Cardiac fibroblast (primary cell): ENCODE results near the gene SAYSD1.

ENCODE experiments used
- DNase-seq, 2 donors: peaks; one replicate each; pipeline versions ENCODE4 v3.0.0 to v3.0.0-alpha.2; 2010; ENCODE audit warnings: low read depth in 2 of 2
- H3K4me3 ChIP-seq, 2 donors: replicated peaks in 1 of 2; 1 replicate in 1 of 2; 2 replicates in 1 of 2; pipeline ENCODE4 v1.5.1; 2011; ENCODE audit warnings: low read depth in 2 of 2, low read length in 2 of 2, mild to moderate bottlenecking in 2 of 2, moderate library complexity in 1 of 2
- CTCF ChIP-seq: IDR thresholded peaks from one replicate; pipeline ENCODE4 v1.5.1; 2011; ENCODE audit warnings: low read depth, mild to moderate bottlenecking, low read length, inconsistent platforms

Gene SAYSD1

GRCh38 chr6:39114704-39115599, at the start of gene SAYSD1:
Gene SAYSD1 (minus strand): TSS chr6:39115186. CDS start chr6:39115089, 97 bp downstream.
- peak; percentile 91 to 95 for DNase-seq
- TF ChIP-seq CTCF = no peak
- peak within 1 kb of the TSS; percentile 77 to 82 for H3K4me3 ChIP-seq

- no peak for DNase-seq
- no peak for TF ChIP-seq CTCF
- H3K4me3 ChIP-seq = no peak overlapping the region
Measured at GRCh38 chr6:39157511-39157910, 42.5 kb upstream of the SAYSD1 start.

DNA sequence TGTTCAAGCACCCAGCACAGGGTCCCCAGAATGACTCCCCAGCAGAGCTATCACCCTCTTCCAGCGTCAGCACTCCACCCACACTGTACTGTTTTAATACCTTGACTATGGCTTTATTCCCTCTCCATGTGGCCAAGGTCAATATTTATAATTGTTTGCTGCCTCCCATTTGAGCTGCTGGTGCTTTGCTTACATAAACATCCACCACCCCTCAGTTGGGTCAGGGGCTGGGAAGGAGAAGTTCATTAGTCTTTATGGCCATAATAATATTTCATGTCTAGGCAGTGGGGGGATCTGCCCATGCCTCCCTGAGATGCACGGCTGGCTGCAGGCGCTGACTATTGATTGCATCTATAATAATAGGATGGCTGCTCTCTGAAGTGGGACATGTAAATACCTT, 41.8 kb upstream of the SAYSD1 start:
- no peak overlapping the region for H3K4me3 ChIP-seq
- TF ChIP-seq CTCF = no peak
- no peak for DNase-seq

DNA sequence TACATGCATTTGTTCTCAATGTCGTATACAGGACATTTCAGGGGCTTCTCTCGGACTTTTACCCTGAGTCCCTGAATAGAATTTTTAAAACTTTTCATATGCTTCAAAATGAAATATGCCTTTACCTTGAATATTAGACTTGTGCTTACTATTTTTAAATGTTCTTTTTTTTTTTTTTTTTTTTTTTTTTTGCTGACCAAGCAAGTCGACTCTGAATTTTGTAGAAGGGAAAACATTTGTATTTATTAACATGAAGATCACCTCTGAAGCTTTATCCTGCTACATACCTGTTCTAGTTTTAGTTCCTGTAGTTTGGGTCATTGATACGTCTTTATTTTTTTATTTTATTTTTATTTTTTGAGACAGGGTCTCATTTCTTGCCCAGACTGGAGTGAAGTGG, 39.7 kb upstream of the SAYSD1 start:
- no peak overlapping the region for H3K4me3 ChIP-seq
- TF ChIP-seq CTCF = no peak
- no peak for DNase-seq

DNA sequence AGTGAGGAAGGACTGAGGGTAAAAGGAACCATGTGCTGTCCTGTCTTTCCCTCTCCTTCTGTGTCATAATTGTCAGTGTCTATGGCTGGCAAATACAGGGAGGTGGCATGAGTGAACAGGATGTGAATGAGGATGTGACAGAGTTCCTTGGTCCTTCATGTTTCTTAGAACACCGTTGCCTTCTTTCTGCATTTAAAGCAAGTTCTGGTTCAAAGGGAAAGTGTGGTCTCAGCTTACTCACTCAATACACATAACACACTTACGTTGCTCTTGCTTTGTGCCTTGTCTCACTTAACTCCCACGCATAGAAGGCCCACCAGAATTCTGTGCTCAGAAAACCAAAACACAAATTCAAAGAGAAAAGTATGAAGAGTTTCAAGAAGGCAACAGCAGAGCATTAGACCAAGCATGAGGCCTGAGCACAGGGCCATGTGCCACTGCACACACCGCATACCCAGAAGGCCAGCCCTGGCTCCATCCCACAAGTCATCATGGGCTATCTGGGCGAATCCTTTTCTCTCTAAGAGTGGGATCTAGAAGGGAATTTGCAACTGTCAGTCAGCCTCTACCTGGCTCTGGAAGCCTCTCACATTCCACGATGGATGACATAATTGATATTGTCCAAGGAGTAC, 38.9 kb upstream of the SAYSD1 start:
- no peak for DNase-seq
- H3K4me3 ChIP-seq = no peak overlapping the region
- TF ChIP-seq CTCF = no peak

DNA sequence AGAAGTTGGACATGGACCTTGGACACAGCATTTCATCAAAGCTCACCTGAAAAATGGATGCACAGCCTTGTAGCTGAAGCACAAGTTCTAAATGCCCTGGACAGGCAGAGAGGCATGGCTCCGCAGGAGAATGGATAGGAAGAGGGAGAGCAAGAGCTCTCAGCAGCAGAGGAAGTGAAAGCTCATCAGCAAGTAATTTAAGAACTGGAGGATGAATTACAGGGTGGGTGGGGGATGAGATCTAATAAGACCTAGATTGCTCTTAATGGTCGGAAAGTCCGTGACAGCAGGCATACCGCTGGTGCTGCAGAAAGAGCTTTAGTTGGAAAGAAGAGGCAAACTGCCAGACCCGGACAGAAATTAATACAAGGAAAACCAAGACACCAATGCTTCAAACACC, 37.3 kb upstream of the SAYSD1 start:
- no peak for DNase-seq
- H3K4me3 ChIP-seq = no peak overlapping the region
- no peak for TF ChIP-seq CTCF
